Measurements from ENCODE around the gene USP14. TPM values are rescaled to one million over a fixed set of nuclear protein-coding genes. Genes with fewer than 3 reads are reported as not detected.

Gene USP14
- total RNA-seq, 4 donors from 2014 or later, result 17.1 to 66.0 (median 20.3) TPM

GRCh38 chr18:251572-251971 lies 93.2 kb downstream of the USP14 start:
- peaks cover 0 to 89% (median 0%) of the 10 kb centered on the region in 3 donors for H3K36me3 ChIP-seq

GRCh38 chr18:253121-253520 lies 94.8 kb downstream of the USP14 start:
- Histone ChIP-seq H3K9me3 (no peaks in the 10 kb centered on the region), H3K27me3 (no peaks in the 10 kb centered on the region), H3K36me3 (peaks cover 0 to 94% (median 0%) of the 10 kb centered on the region in 3 donors), H3K27ac (no peak overlapping the region), H3K4me3 (no peak overlapping the region), H3K4me1 (no peaks in the 10 kb centered on the region)
- no peak for DNase-seq
- TF ChIP-seq POLR2A (IDR thresholded peaks at IDR 0.05) (no peak), CTCF (IDR thresholded peaks at IDR 0.05) (no peak)

More at GRCh38 chr18:251572-251971, 93.2 kb downstream of the USP14 start:
- Histone ChIP-seq H3K4me1 (no peaks in the 10 kb centered on the region), H3K27me3 (no peaks in the 10 kb centered on the region), H3K4me3 (no peak overlapping the region), H3K9me3 (no peaks in the 10 kb centered on the region), H3K27ac (no peak overlapping the region)
- TF ChIP-seq POLR2A (IDR thresholded peaks at IDR 0.05) (no peak), CTCF (IDR thresholded peaks at IDR 0.05) (no peak)
- DNase-seq, result no peak

- peaks cover 0 to 94% (median 0%) of the 10 kb centered on the region in 3 donors for H3K36me3 ChIP-seq
- no peak for TF ChIP-seq POLR2A (IDR thresholded peaks at IDR 0.05)
- TF ChIP-seq CTCF (IDR thresholded peaks at IDR 0.05), result no peak
Observed at GRCh38 chr18:255171-255570, 96.8 kb downstream of the USP14 start.

GRCh38 chr18:260547-260946 lies 102.2 kb downstream of the USP14 start:
- no peaks in the 10 kb centered on the region for H3K27me3 ChIP-seq
- no peak overlapping the region for H3K4me3 ChIP-seq
- H3K9me3 ChIP-seq, result no peaks in the 10 kb centered on the region
- TF ChIP-seq POLR2A (IDR thresholded peaks at IDR 0.05) (no peak), CTCF (IDR thresholded peaks at IDR 0.05) (no peak)
- H3K36me3 ChIP-seq, result peaks cover 0 to 78% (median 0%) of the 10 kb centered on the region in 3 donors
- no peak overlapping the region for H3K27ac ChIP-seq
- DNase-seq, result no peak
- H3K4me1 ChIP-seq, result no peaks in the 10 kb centered on the region

More at GRCh38 chr18:255171-255570, 96.8 kb downstream of the USP14 start:
- H3K4me1 ChIP-seq, result no peaks in the 10 kb centered on the region
- no peaks in the 10 kb centered on the region for H3K27me3 ChIP-seq
- H3K27ac ChIP-seq, result no peak overlapping the region
- no peak overlapping the region for H3K4me3 ChIP-seq
- DNase-seq, result no peak
- no peaks in the 10 kb centered on the region for H3K9me3 ChIP-seq

- no peak overlapping the region for H3K27ac ChIP-seq
- TF ChIP-seq CTCF (IDR thresholded peaks at IDR 0.05) (no peak), POLR2A (IDR thresholded peaks at IDR 0.05) (no peak)
- H3K4me1 ChIP-seq, result peaks cover 0 to 4% (median 0%) of the 10 kb centered on the region in 4 donors
- peaks cover 0 to 68% (median 0%) of the 10 kb centered on the region in 3 donors for H3K36me3 ChIP-seq
- no peak overlapping the region for H3K4me3 ChIP-seq
- no peak for DNase-seq
- H3K9me3 ChIP-seq, result no peaks in the 10 kb centered on the region
- H3K27me3 ChIP-seq, result no peaks in the 10 kb centered on the region
Observed at GRCh38 chr18:261398-262073, 103.2 kb downstream of the USP14 start.

Small RNA genes within 50 kb of the gene (small RNA-seq; reads per million reads assigned to genes)
- 0 reads per million in 2 donors for gene MIR8078

Other genes with a start within 250 kb of the USP14 start
- not detected for gene TUBB8B, start 108.9 kb upstream of the USP14 start, total RNA-seq
- gene THOC1, start 109.5 kb downstream of the USP14 start, total RNA-seq, result 100 to 1,000 TPM in 1 of 4 donors, 10 to 100 TPM in 3; 43.3 to 125 (median 49.3) TPM